ENCODE data around the gene SEZ6.

Gene SEZ6

DNA sequence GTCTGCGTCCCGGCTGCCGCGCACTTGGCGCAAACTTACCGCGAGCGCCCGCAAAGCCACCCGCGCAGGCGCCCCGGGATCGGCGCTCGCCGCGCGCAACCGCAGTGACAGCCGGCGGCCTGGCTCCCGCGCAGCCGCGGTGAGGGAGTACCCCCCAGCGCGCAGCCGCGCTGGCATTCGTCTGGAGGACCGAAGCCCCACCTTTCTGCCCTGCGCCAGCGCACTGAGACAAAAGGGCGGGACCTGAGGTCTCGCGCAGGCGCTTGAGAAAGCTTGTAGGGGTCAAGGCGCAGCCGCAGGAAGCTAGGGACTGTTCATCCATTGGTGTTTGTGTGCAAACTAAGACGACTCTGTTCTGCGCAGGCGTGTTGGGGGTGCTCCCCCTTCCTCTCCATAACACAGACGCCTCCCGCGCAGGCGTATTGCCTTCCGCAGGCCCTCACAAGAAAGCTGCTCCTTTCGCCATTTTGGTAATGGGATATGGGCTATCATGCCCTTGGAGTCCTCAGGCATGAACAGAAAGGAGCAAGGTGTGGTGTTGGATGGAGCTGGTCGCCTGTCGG lies 54.3 kb downstream of the SEZ6 start, which contains the start of gene PHF12:
Gene PHF12 (minus strand): TSS at position 91 of the 563 bp plus-strand sequence. CDS start 558 bp downstream, outside the sequence.
- no peaks in the 10 kb centered on the region for H3K9me3 ChIP-seq (replicated peaks; ENCODE audit: insufficient read depth, low read length)
- H3K9ac ChIP-seq (ENCODE audit: low read length): peak within 1 kb of the TSS; percentile 73
- peak within 1 kb of the TSS; percentile 90 for H3K27ac ChIP-seq (ENCODE audit: low read length)
- H3K27me3 ChIP-seq (replicated peaks; ENCODE audit: insufficient read depth, low read length): no peaks in the 10 kb centered on the region
- H3K79me2 ChIP-seq (ENCODE audit: low read length): peaks cover 47% of the 10 kb centered on the region
- H3K9me2 ChIP-seq (replicated peaks; ENCODE audit: insufficient read depth, low read length): no peaks in the 10 kb centered on the region
- H3K4me2 ChIP-seq (ENCODE audit: low read depth, low read length): peak within 1 kb of the TSS; percentile 93
- TF ChIP-seq CTCF (IDR thresholded peaks at IDR 0.05; ENCODE audit: low read length): no peak
- TF ChIP-seq EZH2phosphoT487 (IDR thresholded peaks at IDR 0.05; ENCODE audit: low read length): no peak
- TF ChIP-seq EZH2 (optimal IDR thresholded peaks at IDR 0.05; ENCODE audit: low read depth, low read length): no peak
- peak within 1 kb of the TSS; percentile 88 for H3K4me3 ChIP-seq (ENCODE audit: low read length)
- peak within 1 kb of the TSS; percentile 70 for H2AFZ ChIP-seq (ENCODE audit: low read length)
- H3K4me1 ChIP-seq (ENCODE audit: low read length): peaks cover 20% of the 10 kb centered on the region
- H3K36me3 ChIP-seq (replicated peaks; ENCODE audit: insufficient read depth, low read length): no peaks in the 10 kb centered on the region
- no peaks in the 10 kb centered on the region for H4K20me1 ChIP-seq (ENCODE audit: insufficient read depth, low read length)
- peaks cover 33% of the 10 kb centered on the region for H3F3A ChIP-seq (ENCODE audit: insufficient read depth, low read length)
- peak; percentile 100 for DNase-seq

DNA sequence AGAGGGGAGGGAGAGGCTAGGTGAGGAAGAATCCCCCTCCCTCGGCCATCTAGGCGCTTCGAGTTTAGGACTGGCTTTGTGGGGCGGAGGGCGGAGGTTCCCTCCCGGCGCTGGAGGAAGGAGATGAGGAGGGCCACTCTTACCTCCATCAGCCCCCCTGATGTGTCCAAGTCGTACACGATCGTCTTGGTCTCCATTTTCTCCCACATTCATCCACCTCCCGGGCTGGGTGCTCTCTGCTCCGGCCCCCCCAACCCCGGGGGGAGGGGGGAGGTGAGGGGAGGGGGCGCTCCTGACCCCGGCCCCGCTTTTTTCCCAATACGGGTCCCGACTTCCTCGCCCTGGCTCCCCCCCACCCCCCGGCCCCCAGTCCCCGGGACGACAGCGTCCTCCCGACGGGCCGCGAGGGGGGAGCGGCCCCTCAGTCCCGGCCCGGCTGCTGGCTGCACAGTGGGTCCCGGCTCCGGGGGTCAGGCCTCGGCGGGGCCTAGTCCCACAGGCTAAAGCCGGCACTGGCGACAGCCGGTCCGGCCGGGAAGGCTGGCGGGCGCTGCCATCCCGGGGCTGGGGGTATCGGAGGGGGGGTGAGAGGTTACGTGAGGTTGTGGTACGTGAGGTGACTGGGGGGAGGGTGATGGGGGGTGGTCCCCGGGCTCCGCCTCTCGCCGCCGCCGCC lies 54.9 kb downstream of the SEZ6 start:
- Histone ChIP-seq H3K27ac (ENCODE audit: low read length) (peak overlapping the region; percentile 54; the same call in 1 of the 2 replicates), H3K36me3 (replicated peaks; ENCODE audit: insufficient read depth, low read length) (no peaks in the 10 kb centered on the region), H3K79me2 (ENCODE audit: low read length) (peaks cover 53% of the 10 kb centered on the region), H3K4me2 (ENCODE audit: low read depth, low read length) (peak overlapping the region; percentile 81), H3K9ac (ENCODE audit: low read length) (peak overlapping the region; percentile 73), H2AFZ (ENCODE audit: low read length) (0 out of 2 replicates have a peak overlapping the region, but pooled peaks have one; percentile 70), H4K20me1 (ENCODE audit: insufficient read depth, low read length) (no peaks in the 10 kb centered on the region), H3K9me2 (replicated peaks; ENCODE audit: insufficient read depth, low read length) (no peaks in the 10 kb centered on the region), H3K27me3 (replicated peaks; ENCODE audit: insufficient read depth, low read length) (no peaks in the 10 kb centered on the region), H3K9me3 (replicated peaks; ENCODE audit: insufficient read depth, low read length) (no peaks in the 10 kb centered on the region), H3K4me3 (ENCODE audit: low read length) (peak overlapping the region; percentile 88), H3K4me1 (ENCODE audit: low read length) (peaks cover 20% of the 10 kb centered on the region), H3F3A (ENCODE audit: insufficient read depth, low read length) (peaks cover 33% of the 10 kb centered on the region)
- no peak for DNase-seq
- TF ChIP-seq CTCF (IDR thresholded peaks at IDR 0.05; ENCODE audit: low read length) (no peak), EZH2 (optimal IDR thresholded peaks at IDR 0.05; ENCODE audit: low read depth, low read length) (no peak), EZH2phosphoT487 (IDR thresholded peaks at IDR 0.05; ENCODE audit: low read length) (no peak)

GRCh38 chr17:28950017-28950751 lies 55.6 kb downstream of the SEZ6 start:
- Histone ChIP-seq H3K27ac (ENCODE audit: low read length) (peak overlapping the region; percentile 54; the same call in 1 of the 2 replicates), H3K27me3 (replicated peaks; ENCODE audit: insufficient read depth, low read length) (no peaks in the 10 kb centered on the region), H3K79me2 (ENCODE audit: low read length) (peaks cover 60% of the 10 kb centered on the region), H3K4me1 (ENCODE audit: low read length) (peaks cover 20% of the 10 kb centered on the region), H3K9me3 (replicated peaks; ENCODE audit: insufficient read depth, low read length) (no peaks in the 10 kb centered on the region), H4K20me1 (ENCODE audit: insufficient read depth, low read length) (peaks cover 4% of the 10 kb centered on the region), H3K4me2 (ENCODE audit: low read depth, low read length) (peak overlapping the region; percentile 81), H2AFZ (ENCODE audit: low read length) (peak overlapping the region; percentile 70), H3K9ac (ENCODE audit: low read length) (peak overlapping the region; percentile 73), H3K4me3 (ENCODE audit: low read length) (peak overlapping the region; percentile 88), H3K9me2 (replicated peaks; ENCODE audit: insufficient read depth, low read length) (no peaks in the 10 kb centered on the region), H3F3A (ENCODE audit: insufficient read depth, low read length) (peaks cover 33% of the 10 kb centered on the region), H3K36me3 (replicated peaks; ENCODE audit: insufficient read depth, low read length) (no peaks in the 10 kb centered on the region)
- no peak for TF ChIP-seq CTCF (IDR thresholded peaks at IDR 0.05; ENCODE audit: low read length)
- peak; percentile 31 for DNase-seq

Measured in MM.1S (cell line).